ENCODE data around the gene STOML1. TPM values are rescaled to one million over a fixed set of nuclear protein-coding genes. Genes with fewer than 3 reads are reported as not detected.

Gene STOML1
- total RNA-seq, 1 donor from 2014 or later = 15.3 TPM

- H3K4me1 ChIP-seq = peaks cover 0 to 25% of the 10 kb centered on the region in 2 donors
- H3K27me3 ChIP-seq = no peaks in the 10 kb centered on the region
- H3K36me3 ChIP-seq = peaks cover 0 to 3% of the 10 kb centered on the region in 2 donors
- TF ChIP-seq CTCF (IDR thresholded peaks at IDR 0.05) = no peak
- H3K9me3 ChIP-seq = no peaks in the 10 kb centered on the region
- intact Hi-C loops (cut with DNase I) = no loop called here
- H3K27ac ChIP-seq = peak overlapping the region; percentile 27 to 62
- DNase-seq (ENCODE audit: low spot score in 2 of 2) = peak in 1 of 2 donors; percentile 61
- H3K4me3 ChIP-seq = no peak overlapping the region
These were observed 18.9 kb upstream of the STOML1 start for GRCh38 chr15:74010929-74011540.

DNA sequence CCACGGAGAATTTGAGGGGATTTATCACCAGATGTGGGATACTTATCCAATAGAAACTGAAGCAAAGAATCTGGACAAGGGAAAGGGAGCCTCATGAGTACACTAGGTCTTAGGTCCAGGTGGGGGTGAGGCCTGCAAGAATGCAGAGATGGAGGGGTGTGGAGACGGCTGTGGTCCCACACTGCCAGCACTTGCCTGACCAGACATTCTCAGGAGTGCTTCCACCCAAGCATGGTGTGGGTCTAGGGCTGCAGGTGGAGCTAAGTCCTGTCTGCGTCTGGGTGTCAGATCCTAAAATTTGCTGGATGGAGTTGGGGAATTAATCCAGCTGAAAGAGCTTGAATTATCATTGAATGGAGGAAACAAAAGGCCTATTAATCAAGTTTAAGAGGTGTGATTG, 16.8 kb upstream of the STOML1 start:
- H3K4me3 ChIP-seq = no peak overlapping the region
- no peak for TF ChIP-seq CTCF (IDR thresholded peaks at IDR 0.05)
- intact Hi-C loops (cut with DNase I) = no loop called here

DNA sequence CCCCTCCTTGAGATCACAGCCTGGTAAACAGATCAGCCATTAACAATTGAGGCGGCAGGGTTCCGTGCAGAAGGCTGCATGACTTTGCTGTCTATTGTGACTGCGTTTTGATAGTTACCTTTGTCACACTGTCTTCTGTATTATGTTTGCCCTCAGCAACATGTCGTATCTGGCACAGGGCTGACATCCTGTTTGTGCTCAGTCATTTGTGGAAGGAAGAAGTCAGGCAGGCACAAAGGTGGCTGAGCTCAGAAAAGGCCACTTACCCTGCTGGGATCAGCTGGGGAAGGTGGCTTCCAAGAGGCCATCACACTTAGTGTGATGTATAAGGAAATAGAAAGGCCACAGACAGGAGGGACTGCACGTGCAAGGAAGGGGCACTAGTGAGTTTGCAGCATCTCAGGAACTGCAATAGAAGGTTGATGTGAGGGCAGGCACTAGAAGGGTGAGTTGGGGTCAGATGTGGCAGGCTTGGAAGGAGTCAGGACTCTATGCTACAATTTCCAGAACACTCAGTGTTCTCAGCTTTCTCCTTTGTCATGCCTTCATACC, 15.8 kb upstream of the STOML1 start:
- H3K4me3 ChIP-seq = no peak overlapping the region
- H3K27ac ChIP-seq = no peak overlapping the region
- DNase-seq (ENCODE audit: low spot score in 2 of 2) = no peak
- intact Hi-C loops (cut with DNase I) = no loop called here
- no peak for TF ChIP-seq CTCF (IDR thresholded peaks at IDR 0.05)
- peaks cover 3 to 24% of the 10 kb centered on the region in 2 donors for H3K36me3 ChIP-seq
- H3K4me1 ChIP-seq = peaks cover 0 to 30% of the 10 kb centered on the region in 2 donors
- no peaks in the 10 kb centered on the region for H3K9me3 ChIP-seq
- no peaks in the 10 kb centered on the region for H3K27me3 ChIP-seq

More for the DNA sequence above, 16.8 kb upstream of the STOML1 start:
- H3K9me3 ChIP-seq = no peaks in the 10 kb centered on the region
- H3K27me3 ChIP-seq = no peaks in the 10 kb centered on the region
- no peak overlapping the region for H3K27ac ChIP-seq
- H3K36me3 ChIP-seq = peaks cover 0 to 15% of the 10 kb centered on the region in 2 donors
- peak in 1 of 2 donors; percentile 52 for DNase-seq (ENCODE audit: low spot score in 2 of 2)
- peaks cover 0 to 30% of the 10 kb centered on the region in 2 donors for H3K4me1 ChIP-seq

DNA sequence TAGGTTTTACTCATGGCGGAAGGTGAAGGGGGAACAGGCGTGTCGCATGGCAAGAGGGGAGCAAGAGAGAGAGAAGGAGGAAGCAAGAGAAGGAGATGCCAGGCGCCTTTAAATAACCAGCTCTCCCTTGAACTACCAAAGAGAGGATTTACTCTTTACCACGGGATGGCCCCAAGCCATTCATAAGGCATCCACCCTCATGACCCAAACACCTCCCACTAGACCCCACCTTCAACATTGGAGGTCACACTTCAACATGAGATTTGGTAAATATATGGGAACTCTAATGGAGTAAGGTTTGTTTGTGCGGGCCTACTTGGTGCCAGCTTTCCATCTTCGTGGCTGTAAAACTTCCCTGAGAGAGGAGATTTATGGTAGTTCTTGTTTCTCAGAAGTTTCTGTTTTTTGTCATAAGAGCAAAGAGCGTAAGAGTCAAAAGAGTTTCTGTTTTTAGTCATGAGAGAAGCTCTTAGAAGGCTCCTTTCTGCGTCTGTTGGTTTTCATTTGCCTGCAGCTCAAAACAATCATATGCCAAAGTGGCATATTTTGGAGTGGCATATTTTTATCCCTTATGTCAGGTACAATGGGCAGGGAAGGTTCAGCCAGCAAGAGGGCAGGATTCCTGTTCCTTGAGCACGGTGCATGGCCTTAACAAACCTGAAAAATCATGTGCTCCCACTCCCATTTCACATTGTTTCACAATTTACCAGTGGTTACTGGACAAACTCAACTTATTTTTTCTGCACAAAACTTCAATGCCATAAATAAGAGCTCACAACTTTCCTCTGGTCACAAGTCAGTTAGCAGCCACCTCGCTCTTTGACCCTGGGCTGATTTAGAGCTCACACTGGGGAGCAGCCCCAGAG, 14.9 kb upstream of the STOML1 start:
- no peak for DNase-seq (ENCODE audit: low spot score in 2 of 2)
- Histone ChIP-seq H3K27ac (no peak overlapping the region), H3K27me3 (no peaks in the 10 kb centered on the region), H3K4me1 (peaks cover 0 to 25% of the 10 kb centered on the region in 2 donors), H3K4me3 (no peak overlapping the region), H3K36me3 (peaks cover 3 to 27% of the 10 kb centered on the region in 2 donors), H3K9me3 (no peaks in the 10 kb centered on the region)
- intact Hi-C loops (cut with DNase I) = no loop called here
- TF ChIP-seq CTCF (IDR thresholded peaks at IDR 0.05) = no peak

GRCh38 chr15:73997986-73998385, 5.9 kb upstream of the STOML1 start:
- H3K4me3 ChIP-seq = peak overlapping the region in 1 of 2 donors; percentile 99
- no peak for DNase-seq (ENCODE audit: low spot score in 2 of 2)
- H3K27me3 ChIP-seq = no peaks in the 10 kb centered on the region
- TF ChIP-seq CTCF (IDR thresholded peaks at IDR 0.05) = no peak
- intact Hi-C loops (cut with DNase I) = loop anchor here (2.0 kb wide), 1 partner anchor 617 kb away; the partner anchor contains the start of gene CLK3
- peaks cover 10 to 35% of the 10 kb centered on the region in 2 donors for H3K36me3 ChIP-seq
- no peaks in the 10 kb centered on the region for H3K9me3 ChIP-seq
- peaks cover 4 to 18% of the 10 kb centered on the region in 2 donors for H3K4me1 ChIP-seq
- no peak overlapping the region for H3K27ac ChIP-seq
